Activated CD4-positive, alpha-beta memory T cell treated with anti-CD3 and anti-CD28 coated beads for 36 hours (primary cell): Measurements from ENCODE around the gene NUP58. TPM values are rescaled to one million over a fixed set of nuclear protein-coding genes. Genes with fewer than 3 reads are reported as not detected.
"Not testable (repeated sequence)": the region's sequence is repeated elsewhere in the genome, so short reads cannot be mapped to it uniquely, and the experiment has no call there.

Experiments
- CTCF ChIA-PET: fragments of 350-600 bp; sonication (Branson Sonifier 250); formaldehyde crosslinking; loops from one replicate; lab custom pipeline; 2021; ENCODE audit warnings: antibody characterized with exemption, inconsistent platforms; lab: Charles Lee
- POLR2A ChIA-PET: fragments of 350-600 bp; sonication (Branson Sonifier 250); formaldehyde crosslinking; loops from one replicate; lab custom pipeline; 2021; ENCODE audit warnings: antibody characterized with exemption; lab: Charles Lee
- DNase-seq: peaks from one replicate; pipeline ENCODE4 v3.0.0-alpha.2; 2020
- H3K27ac Mint-ChIP-seq: one replicate; pipeline ENCODE4 v1.8.0; 2021; ENCODE audit warnings: mixed read lengths
- H3K27me3 Mint-ChIP-seq: one replicate; pipeline ENCODE4 v1.8.0; 2021; ENCODE audit warnings: mixed read lengths
- H3K36me3 Mint-ChIP-seq: one replicate; pipeline ENCODE4 v1.8.0; 2021; ENCODE audit warnings: mixed read lengths
- H3K4me1 Mint-ChIP-seq: one replicate; pipeline ENCODE4 v1.8.0; 2021; ENCODE audit warnings: low read depth, mixed read lengths
- H3K4me3 Mint-ChIP-seq: one replicate; pipeline ENCODE4 v1.8.0; 2021; ENCODE audit warnings: mild to moderate bottlenecking, mixed read lengths
- H3K9me3 Mint-ChIP-seq: one replicate; pipeline ENCODE4 v1.8.0; 2021; ENCODE audit warnings: mixed read lengths
- intact Hi-C: fragments of 100-400 bp; cut with micrococcal nuclease; formaldehyde crosslinking; loops from one replicate; pipeline ENCODE4 v1.15.1; 2023
- total RNA-seq, 2 experiments: library from RNA; stranded (reverse); gene quantifications; one replicate each; pipeline ENCODE4 v1.2.3, GENCODE V29; 2021

NUP58 gene
- total RNA-seq, 2 experiments from 2014 or later: 99.4 to 101 TPM

GRCh38 chr13:25352230-25352629 is 50.8 kb downstream of the NUP58 start:
- Mint-ChIP-seq H3K4me1 (no peaks in the 10 kb centered on the region), H3K27ac (no peak overlapping the region), H3K4me3 (no peak overlapping the region), H3K9me3 (no peaks in the 10 kb centered on the region), H3K36me3 (no peaks in the 10 kb centered on the region), H3K27me3 (peaks cover 22% of the 10 kb centered on the region)
- CTCF ChIA-PET: no interaction called here
- no peak for DNase-seq
- intact Hi-C loops: no loop called here
- POLR2A ChIA-PET: no interaction called here

DNA sequence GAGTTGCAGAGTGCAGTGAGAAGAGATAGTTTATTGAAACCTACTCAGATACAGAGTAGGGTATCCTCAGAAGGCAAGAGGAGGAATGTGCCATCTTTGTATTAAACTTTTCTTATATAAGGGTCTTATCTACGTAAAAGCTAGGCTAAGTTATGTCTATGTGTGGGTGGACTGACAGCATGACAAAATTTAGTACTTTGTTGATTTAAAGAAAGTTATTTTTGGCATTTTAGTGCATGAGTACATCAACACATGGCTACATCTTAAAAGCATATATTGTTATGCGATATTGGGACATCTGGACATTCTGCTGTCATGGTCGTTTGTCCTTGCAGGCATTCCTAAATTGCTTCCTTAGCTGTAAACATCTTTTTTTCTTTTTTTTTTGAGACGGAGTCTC is 51.4 kb downstream of the NUP58 start:
- Mint-ChIP-seq H3K27me3 (peaks cover 25% of the 10 kb centered on the region), H3K27ac (no peak overlapping the region), H3K36me3 (no peaks in the 10 kb centered on the region), H3K9me3 (no peaks in the 10 kb centered on the region), H3K4me1 (no peaks in the 10 kb centered on the region), H3K4me3 (no peak overlapping the region)
- DNase-seq: no peak
- intact Hi-C loops: no loop called here
- POLR2A ChIA-PET: no interaction called here
- CTCF ChIA-PET: no interaction called here

DNA sequence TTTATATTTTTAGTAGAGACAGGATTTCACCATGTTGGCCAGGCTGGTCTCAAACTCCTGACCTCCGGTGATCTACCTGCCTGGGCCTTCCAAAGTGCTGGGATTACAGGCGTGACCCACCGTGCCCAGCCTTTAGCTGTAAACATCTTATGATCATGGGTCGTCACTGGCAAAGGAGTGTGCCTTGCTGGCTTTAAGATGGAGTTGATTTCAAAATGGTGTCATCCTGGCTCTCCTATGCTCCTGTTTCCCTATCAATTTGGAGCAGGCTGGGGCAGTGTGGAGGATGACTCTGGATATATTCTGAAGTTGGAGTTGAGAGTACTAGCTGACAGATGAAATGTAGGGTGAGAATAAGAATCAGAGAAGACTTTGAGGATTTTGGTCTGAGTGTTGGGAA is 51.9 kb downstream of the NUP58 start:
- H3K4me3 Mint-ChIP-seq: no peak overlapping the region
- intact Hi-C loops: no loop called here
- no peaks in the 10 kb centered on the region for H3K4me1 Mint-ChIP-seq
- no peaks in the 10 kb centered on the region for H3K9me3 Mint-ChIP-seq
- no peak overlapping the region for H3K27ac Mint-ChIP-seq
- POLR2A ChIA-PET: no interaction called here
- CTCF ChIA-PET: no interaction called here
- no peak for DNase-seq
- H3K27me3 Mint-ChIP-seq: peaks cover 25% of the 10 kb centered on the region
- H3K36me3 Mint-ChIP-seq: no peaks in the 10 kb centered on the region

- ChIA-PET CTCF (no interaction called here), POLR2A (no interaction called here)
- DNase-seq: no peak
- Mint-ChIP-seq H3K4me3 (no peak overlapping the region), H3K27me3 (peaks cover 25% of the 10 kb centered on the region), H3K36me3 (no peaks in the 10 kb centered on the region), H3K27ac (no peak overlapping the region), H3K9me3 (peaks cover 2% of the 10 kb centered on the region), H3K4me1 (no peaks in the 10 kb centered on the region)
- intact Hi-C loops: no loop called here
Observed at GRCh38 chr13:25354377-25354776, 53.0 kb downstream of the NUP58 start.

DNA sequence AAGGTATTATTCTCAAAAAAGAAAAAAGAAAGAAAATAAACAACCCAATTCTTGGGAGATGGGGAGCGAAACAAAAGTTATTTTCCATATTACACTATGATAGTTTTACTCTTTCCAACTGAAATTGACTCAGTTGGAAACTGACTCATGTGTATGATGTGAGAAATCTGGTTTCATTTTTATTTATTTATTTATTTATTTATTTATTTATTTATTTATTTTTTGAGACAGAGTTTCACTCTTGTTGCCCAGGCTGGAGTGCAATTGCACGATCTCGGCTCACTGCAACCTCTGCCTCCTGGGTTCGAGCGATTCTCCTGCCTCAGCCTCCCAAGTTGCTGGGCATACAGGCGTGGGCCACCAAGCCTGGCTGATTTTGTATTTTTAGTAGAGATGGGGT is 59.0 kb downstream of the NUP58 start:
- H3K4me1 Mint-ChIP-seq, H3K27ac Mint-ChIP-seq, POLR2A ChIA-PET, DNase-seq, H3K9me3 Mint-ChIP-seq, H3K4me3 Mint-ChIP-seq, H3K36me3 Mint-ChIP-seq, intact Hi-C loops: not testable (repeated sequence)
- CTCF ChIA-PET: interaction anchor here (3.2 kb wide), 1 partner anchor 15 kb away, joined by 12 read pairs; no protein-coding TSS in a partner anchor
- peaks cover 21% of the 10 kb centered on the region for H3K27me3 Mint-ChIP-seq

- POLR2A ChIA-PET: interaction anchor here (0.6 kb wide), 1 partner anchor 54 kb away, joined by 3 read pairs; no protein-coding TSS in a partner anchor
Observed at GRCh38 chr13:25365720-25366235, 64.4 kb downstream of the NUP58 start.

DNA sequence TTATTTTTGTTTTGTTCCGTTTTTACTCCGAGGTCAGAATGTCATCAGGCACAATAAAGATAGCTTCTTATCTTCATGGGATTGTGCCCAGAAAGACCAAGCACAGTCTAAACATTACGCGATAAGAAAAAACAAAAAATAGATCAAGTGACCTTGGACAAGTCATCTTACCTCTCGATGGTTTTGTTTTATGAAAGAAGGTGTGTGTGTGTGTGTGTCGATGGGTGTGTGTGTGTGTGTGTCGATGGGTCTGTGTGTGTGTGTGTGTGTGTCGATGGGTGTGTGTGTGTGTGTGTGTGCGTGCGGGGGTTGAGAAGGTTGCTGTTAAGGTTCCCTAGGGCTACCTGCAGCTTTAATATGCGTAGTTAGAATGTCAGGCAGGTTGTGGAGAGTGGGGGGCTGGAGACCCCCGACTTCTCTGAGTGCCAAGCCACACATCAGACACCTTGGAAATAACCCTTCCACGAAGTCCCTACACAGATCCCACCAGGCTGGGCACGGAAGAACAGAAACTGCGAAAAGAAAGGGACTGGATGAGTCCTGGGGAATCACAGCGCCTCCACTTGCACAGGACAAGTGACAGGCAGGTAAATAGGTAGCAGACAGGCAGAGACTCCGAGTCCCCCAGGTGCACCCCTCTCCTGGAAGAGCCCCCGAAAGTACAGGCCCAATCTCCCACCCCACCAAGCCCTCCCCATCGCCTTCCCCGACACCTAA is 69.9 kb downstream of the NUP58 start:
- Mint-ChIP-seq H3K27me3 (peaks cover 56% of the 10 kb centered on the region), H3K4me3 (peak overlapping the region; percentile 48), H3K9me3 (no peaks in the 10 kb centered on the region), H3K4me1 (peaks cover 9% of the 10 kb centered on the region), H3K27ac (no peak overlapping the region), H3K36me3 (no peaks in the 10 kb centered on the region)
- DNase-seq: no peak
- intact Hi-C loops: no loop called here
- CTCF ChIA-PET: no interaction called here
- POLR2A ChIA-PET: no interaction called here

More at GRCh38 chr13:25365720-25366235, 64.4 kb downstream of the NUP58 start:
- no peak for DNase-seq
- no peak overlapping the region for H3K27ac Mint-ChIP-seq
- CTCF ChIA-PET: interaction anchor here (1.4 to 1.6 kb wide), 2 partner anchors 9 to 10 kb away, joined by 6 to 7 read pairs; no protein-coding TSS in a partner anchor
- no peaks in the 10 kb centered on the region for H3K9me3 Mint-ChIP-seq
- no peak overlapping the region for H3K4me3 Mint-ChIP-seq
- intact Hi-C loops: no loop called here
- peaks cover 26% of the 10 kb centered on the region for H3K27me3 Mint-ChIP-seq
- no peaks in the 10 kb centered on the region for H3K4me1 Mint-ChIP-seq
- H3K36me3 Mint-ChIP-seq: no peaks in the 10 kb centered on the region

GRCh38 chr13:25371875-25372283 is 70.5 kb downstream of the NUP58 start, which contains the start of gene ATP8A2:
Gene ATP8A2, plus strand, starts transcription at chr13:25371974. Its CDS starts 239 bp downstream, at chr13:25372213.
- no peak within 1 kb of the TSS for H3K27ac Mint-ChIP-seq
- ChIA-PET CTCF (no interaction called here), POLR2A (no interaction called here)
- peak within 1 kb of the TSS; percentile 48 for H3K4me3 Mint-ChIP-seq
- no peaks in the 10 kb centered on the region for H3K36me3 Mint-ChIP-seq
- H3K27me3 Mint-ChIP-seq: peaks cover 56% of the 10 kb centered on the region
- H3K4me1 Mint-ChIP-seq: peaks cover 9% of the 10 kb centered on the region
- intact Hi-C loops: no loop called here
- DNase-seq: no peak
- H3K9me3 Mint-ChIP-seq: no peaks in the 10 kb centered on the region

- POLR2A ChIA-PET: no interaction called here
- no peaks in the 10 kb centered on the region for H3K9me3 Mint-ChIP-seq
- DNase-seq: no peak
- no peak overlapping the region for H3K27ac Mint-ChIP-seq
- peak overlapping the region; percentile 14 for H3K4me3 Mint-ChIP-seq
- no peaks in the 10 kb centered on the region for H3K36me3 Mint-ChIP-seq
- H3K4me1 Mint-ChIP-seq: peaks cover 9% of the 10 kb centered on the region
- intact Hi-C loops: no loop called here
- peaks cover 50% of the 10 kb centered on the region for H3K27me3 Mint-ChIP-seq
- CTCF ChIA-PET: interaction anchor here (0.7 kb wide), 1 partner anchor 57 kb away, joined by 3 read pairs; no protein-coding TSS in a partner anchor
Observed at GRCh38 chr13:25372284-25373081, 71.1 kb downstream of the NUP58 start.

- peak; percentile 30 for DNase-seq
- no peak overlapping the region for H3K4me3 Mint-ChIP-seq
- H3K27ac Mint-ChIP-seq: no peak overlapping the region
- H3K36me3 Mint-ChIP-seq: no peaks in the 10 kb centered on the region
- CTCF ChIA-PET: interaction anchor here (0.6 to 3.3 kb wide), 27 partner anchors 9 to 1789 kb away, joined by 3 to 13 read pairs (median 4); no protein-coding TSS in a partner anchor
- peaks cover 9% of the 10 kb centered on the region for H3K4me1 Mint-ChIP-seq
- intact Hi-C loops: loop anchor here (2.0 kb wide), 3 partner anchors 143 to 371 kb away; no protein-coding TSS in a partner anchor
- H3K27me3 Mint-ChIP-seq: peaks cover 44% of the 10 kb centered on the region
- no peaks in the 10 kb centered on the region for H3K9me3 Mint-ChIP-seq
- POLR2A ChIA-PET: no interaction called here
Observed at GRCh38 chr13:25375727-25376358, 74.4 kb downstream of the NUP58 start.

DNA sequence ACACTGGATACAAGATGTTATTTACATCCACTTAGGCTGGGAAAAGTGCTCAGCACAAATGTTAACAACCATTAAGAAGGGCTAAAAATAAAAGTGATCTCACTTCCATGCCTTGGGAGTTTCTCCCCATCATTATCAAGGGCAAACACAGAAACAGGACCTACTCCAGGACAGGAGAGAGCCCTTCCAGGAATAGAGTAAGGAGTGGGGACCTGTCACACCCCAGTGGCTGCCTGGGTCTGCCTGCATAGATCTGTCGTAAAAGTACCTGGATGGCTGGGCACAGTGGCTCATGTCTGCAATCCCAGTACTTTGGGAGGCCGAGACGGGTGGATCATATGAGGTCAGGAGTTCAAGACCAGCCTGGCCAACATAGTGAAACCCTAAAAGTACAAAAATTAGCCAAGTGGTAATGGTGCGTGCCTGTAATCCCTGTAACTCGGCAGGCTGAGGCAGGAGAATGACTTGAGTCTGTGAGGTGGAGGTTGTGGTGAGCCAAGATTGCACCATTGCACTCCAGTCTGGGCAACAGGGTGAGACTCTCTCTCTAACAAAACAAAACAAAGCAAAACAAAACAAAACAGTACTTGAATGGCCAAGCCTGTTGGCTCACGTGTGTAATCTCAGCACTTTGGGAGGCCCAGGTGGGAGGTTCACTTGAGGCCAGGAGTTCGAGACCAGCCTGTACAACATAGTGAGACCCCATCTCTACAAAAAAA is 76.0 kb downstream of the NUP58 start:
- POLR2A ChIA-PET: no interaction called here

More for the DNA sequence above, 76.0 kb downstream of the NUP58 start:
- no peak for DNase-seq
- CTCF ChIA-PET: interaction anchor here (2.8 kb wide), 1 partner anchor 8 kb away, joined by 13 read pairs; no protein-coding TSS in a partner anchor
- no peaks in the 10 kb centered on the region for H3K9me3 Mint-ChIP-seq
- H3K4me3 Mint-ChIP-seq: no peak overlapping the region
- peaks cover 42% of the 10 kb centered on the region for H3K27me3 Mint-ChIP-seq
- intact Hi-C loops: no loop called here
- no peak overlapping the region for H3K27ac Mint-ChIP-seq
- peaks cover 4% of the 10 kb centered on the region for H3K4me1 Mint-ChIP-seq
- H3K36me3 Mint-ChIP-seq: no peaks in the 10 kb centered on the region
